ENCODE data around the gene HES2. TPM values are rescaled to one million over a fixed set of nuclear protein-coding genes. Genes with fewer than 3 reads are reported as not detected.
A peak's percentile ranks its signal among the peaks of the same experiment; 100 is the strongest.

Gene HES2
- total RNA-seq, 1 donor from 2014 or later, result 44.7 TPM

GRCh38 chr1:6463120-6463412 lies 43.3 kb upstream of the HES2 start:
- no peak for TF ChIP-seq POLR2A (IDR thresholded peaks at IDR 0.05)
- Histone ChIP-seq H3K9me3 (no peaks in the 10 kb centered on the region), H3K27me3 (no peaks in the 10 kb centered on the region), H3K4me3 (no peak overlapping the region), H3K4me1 (peaks cover 15% of the 10 kb centered on the region), H3K27ac (no peak overlapping the region), H3K36me3 (peaks cover 0 to 13% of the 10 kb centered on the region in 2 donors)
- no peak for DNase-seq (ENCODE audit: extremely low spot score in 2 of 2)
- intact Hi-C loops (cut with DNase I), result no loop called here

- H3K27ac ChIP-seq, result no peak overlapping the region
- TF ChIP-seq POLR2AphosphoS5 (IDR thresholded peaks at IDR 0.05; ENCODE audit: insufficient read depth in 1 of 2, low read depth in 1 of 2) (no peak), POLR2A (IDR thresholded peaks at IDR 0.05) (no peak), CTCF (IDR thresholded peaks at IDR 0.05) (no peak)
- DNase-seq (ENCODE audit: extremely low spot score in 2 of 2), result no peak
- peaks cover 15% of the 10 kb centered on the region for H3K4me1 ChIP-seq
- intact Hi-C loops (cut with DNase I), result no loop called here
- H3K27me3 ChIP-seq, result no peaks in the 10 kb centered on the region
- no peaks in the 10 kb centered on the region for H3K9me3 ChIP-seq
- H3K4me3 ChIP-seq, result no peak overlapping the region
- H3K36me3 ChIP-seq, result peaks cover 0 to 13% of the 10 kb centered on the region in 2 donors
Measured at GRCh38 chr1:6462412-6463119, 42.8 kb upstream of the HES2 start.

- Histone ChIP-seq H3K4me1 (peaks cover 15% of the 10 kb centered on the region), H3K27ac (no peak overlapping the region), H3K36me3 (peaks cover 0 to 13% of the 10 kb centered on the region in 2 donors), H3K9me3 (no peaks in the 10 kb centered on the region), H3K4me3 (peak overlapping the region in 1 of 2 donors; percentile 35), H3K27me3 (no peaks in the 10 kb centered on the region)
- DNase-seq (ENCODE audit: extremely low spot score in 2 of 2), result no peak
- intact Hi-C loops (cut with DNase I), result no loop called here
- TF ChIP-seq POLR2AphosphoS5 (IDR thresholded peaks at IDR 0.05; ENCODE audit: insufficient read depth in 1 of 2, low read depth in 1 of 2), result no peak
- TF ChIP-seq POLR2A (IDR thresholded peaks at IDR 0.05), result no peak
- TF ChIP-seq CTCF (IDR thresholded peaks at IDR 0.05), result no peak
Measured at GRCh38 chr1:6461538-6462411, 42.1 kb upstream of the HES2 start.

- no peak for DNase-seq (ENCODE audit: extremely low spot score in 2 of 2)
- H3K36me3 ChIP-seq, result peaks cover 0 to 13% of the 10 kb centered on the region in 2 donors
- H3K4me1 ChIP-seq, result peaks cover 15% of the 10 kb centered on the region
- no peak for TF ChIP-seq CTCF (IDR thresholded peaks at IDR 0.05)
- no peak for TF ChIP-seq POLR2AphosphoS5 (IDR thresholded peaks at IDR 0.05; ENCODE audit: insufficient read depth in 1 of 2, low read depth in 1 of 2)
- no peak for TF ChIP-seq POLR2A (IDR thresholded peaks at IDR 0.05)
- no peaks in the 10 kb centered on the region for H3K27me3 ChIP-seq
- no peaks in the 10 kb centered on the region for H3K9me3 ChIP-seq
- intact Hi-C loops (cut with DNase I), result no loop called here
- H3K27ac ChIP-seq, result no peak overlapping the region
- H3K4me3 ChIP-seq, result peak overlapping the region; percentile 25 to 35
Measured at GRCh38 chr1:6461051-6461530, 41.4 kb upstream of the HES2 start.

- H3K27me3 ChIP-seq, result peaks cover 3% of the 10 kb centered on the region
- peaks cover 0 to 13% of the 10 kb centered on the region in 2 donors for H3K36me3 ChIP-seq
- peaks cover 15% of the 10 kb centered on the region for H3K4me1 ChIP-seq
- DNase-seq (ENCODE audit: extremely low spot score in 2 of 2), result no peak
- intact Hi-C loops (cut with DNase I), result no loop called here
- TF ChIP-seq POLR2AphosphoS5 (IDR thresholded peaks at IDR 0.05; ENCODE audit: insufficient read depth in 1 of 2, low read depth in 1 of 2) (no peak), CTCF (IDR thresholded peaks at IDR 0.05) (no peak), POLR2A (IDR thresholded peaks at IDR 0.05) (no peak)
- peak overlapping the region; percentile 25 to 35 for H3K4me3 ChIP-seq
- no peaks in the 10 kb centered on the region for H3K9me3 ChIP-seq
- H3K27ac ChIP-seq, result no peak overlapping the region
Measured at GRCh38 chr1:6460301-6461050, 40.8 kb upstream of the HES2 start.

Data from vagina (tissue), 2 donors.